ENCODE measurements around the gene ALMS1.
"Not testable (repeated sequence)": the region's sequence is repeated elsewhere in the genome, so short reads cannot be mapped to it uniquely, and the experiment has no call there.

The ALMS1 gene

GRCh38 chr2:73624625-73625024 lies 239.0 kb downstream of the ALMS1 start:
- DNase-seq (ENCODE audit: low read depth in 3 of 3), result not testable (repeated sequence)

DNA sequence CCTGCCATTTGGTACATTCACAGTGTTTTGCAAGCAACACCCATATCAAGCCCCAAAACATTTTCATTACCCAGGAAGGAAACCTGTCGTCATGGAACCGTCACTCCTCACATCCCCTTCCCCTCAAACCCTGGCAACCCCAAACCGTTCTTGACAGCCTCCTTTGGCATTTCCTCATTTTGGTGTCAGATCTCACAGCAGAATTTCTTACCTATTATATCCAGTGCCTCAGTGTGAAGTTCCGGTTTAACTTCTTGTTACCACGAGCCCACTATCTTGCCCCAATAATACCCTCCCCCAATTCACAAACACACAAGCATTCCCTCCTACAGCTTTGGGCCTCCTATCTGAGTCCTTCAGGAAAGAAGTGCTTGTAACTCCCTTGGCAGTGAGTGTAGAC lies 240.6 kb downstream of the ALMS1 start:
- not testable (repeated sequence) for DNase-seq (ENCODE audit: low read depth in 3 of 3)

DNA sequence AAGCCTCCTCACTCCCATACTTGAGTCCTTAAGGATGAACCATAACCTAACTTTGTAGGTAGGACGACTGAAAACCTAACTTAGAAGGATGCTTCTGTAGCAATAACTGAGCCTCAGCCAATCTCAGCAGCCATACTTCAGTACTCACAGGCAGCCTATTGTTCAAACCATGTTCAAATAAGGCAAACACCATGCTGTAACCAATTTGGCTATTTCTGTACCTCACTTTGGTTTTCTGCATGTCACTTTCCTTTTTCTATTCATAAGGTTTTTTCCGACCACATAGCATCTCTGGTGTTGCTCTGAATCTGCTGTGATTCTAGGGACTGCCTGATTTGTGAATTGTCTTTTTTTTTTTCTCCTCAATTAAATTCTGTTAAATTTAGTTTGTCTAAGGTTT lies 242.9 kb downstream of the ALMS1 start:
- not testable (repeated sequence) for DNase-seq (ENCODE audit: low read depth in 3 of 3)

DNA sequence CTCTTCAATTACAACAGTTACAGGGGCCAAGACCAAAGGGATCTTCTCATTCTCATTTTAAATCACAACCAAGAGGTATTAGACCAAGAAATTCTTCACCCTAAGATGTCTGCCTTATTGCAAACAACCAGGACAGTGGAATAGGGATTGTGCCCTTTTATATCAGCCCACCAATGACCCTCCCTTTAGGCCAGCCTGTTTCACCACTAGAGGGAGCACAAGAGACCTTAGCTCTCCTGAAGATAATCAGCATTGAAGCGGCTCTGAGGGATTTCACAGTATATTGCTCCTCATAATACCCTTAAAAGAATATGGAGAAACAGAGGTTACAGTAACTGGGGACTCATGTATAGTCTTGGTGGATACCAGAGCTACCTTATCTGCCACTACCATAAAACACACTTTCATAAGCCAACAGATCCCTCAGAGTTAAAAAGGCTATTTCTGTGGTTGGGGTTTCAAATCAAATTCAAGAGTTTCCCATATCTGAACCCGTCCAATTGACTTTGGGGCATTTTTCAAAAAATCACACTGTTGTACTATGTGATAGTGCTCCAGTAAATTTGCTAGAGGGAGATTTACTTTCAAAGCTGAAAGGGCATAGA lies 245.1 kb downstream of the ALMS1 start:
- DNase-seq (ENCODE audit: low read depth in 3 of 3), result not testable (repeated sequence)

DNA sequence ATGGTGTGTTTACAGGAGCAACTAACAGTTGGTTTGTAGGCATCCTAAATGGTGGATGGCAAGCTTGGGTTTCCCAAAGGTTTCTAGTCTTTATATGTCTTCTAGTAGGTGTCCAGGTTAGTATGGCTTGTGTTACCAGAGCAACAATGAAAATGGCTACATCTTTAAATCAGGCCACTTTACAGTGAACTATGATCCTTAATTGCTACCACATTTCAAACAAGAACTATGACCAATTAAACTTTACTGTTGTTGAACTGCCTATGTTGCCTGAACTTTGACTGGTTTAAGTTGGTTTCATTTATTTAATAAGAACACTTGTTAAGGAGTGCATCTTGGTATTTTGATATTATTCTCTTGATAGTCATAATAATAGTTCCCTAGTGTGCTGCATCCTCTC lies 251.3 kb downstream of the ALMS1 start:
- DNase-seq (ENCODE audit: low read depth in 3 of 3), result not testable (repeated sequence)

DNA sequence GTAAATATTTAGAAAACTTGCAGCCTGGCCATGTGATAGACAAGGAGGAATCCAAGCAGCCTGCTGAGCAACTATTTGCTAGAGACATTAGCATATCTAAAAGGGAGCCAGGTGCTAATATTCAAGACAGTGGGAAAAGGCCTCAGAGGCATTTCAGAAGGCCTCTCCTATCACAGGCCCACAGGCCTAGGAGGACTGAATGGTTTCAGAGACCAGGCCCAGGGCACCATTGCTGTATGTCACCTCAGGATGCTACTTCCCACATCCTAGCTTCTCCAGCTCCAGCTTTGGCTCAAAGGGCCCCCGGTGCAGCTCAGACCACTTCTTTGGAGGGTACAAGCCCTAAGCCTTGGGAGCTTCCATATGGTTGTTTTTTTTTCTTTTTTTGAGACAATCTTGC lies 252.8 kb downstream of the ALMS1 start:
- DNase-seq (ENCODE audit: low read depth in 3 of 3), result no peak

- no peak for DNase-seq (ENCODE audit: low read depth in 3 of 3)
Measured at GRCh38 chr2:73640511-73640911, 254.9 kb downstream of the ALMS1 start.

GRCh38 chr2:73640946-73641766 lies 255.5 kb downstream of the ALMS1 start:
- DNase-seq (ENCODE audit: low read depth in 3 of 3), result no peak

DNA sequence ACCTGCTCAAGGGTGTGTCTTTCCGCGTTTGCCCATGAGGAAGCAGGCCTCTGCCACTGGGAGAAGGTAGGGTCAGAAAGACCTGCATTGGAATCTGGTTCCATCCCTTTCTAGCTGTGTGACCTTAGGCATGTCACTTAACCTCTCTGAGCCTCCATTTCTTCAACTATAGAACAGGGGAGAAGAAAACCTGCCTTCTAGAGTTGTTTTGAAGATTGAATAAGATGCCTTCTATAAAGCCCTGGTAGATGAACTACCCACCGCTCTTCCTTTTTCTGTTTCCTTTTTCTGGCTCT lies 256.1 kb downstream of the ALMS1 start:
- no peak for DNase-seq (ENCODE audit: low read depth in 3 of 3)

GRCh38 chr2:73642338-73643018 lies 256.8 kb downstream of the ALMS1 start, which contains the start of gene NAT8:
Gene NAT8 (minus strand): TSS chr2:73642422. CDS start chr2:73641628, 794 bp downstream.
- DNase-seq (ENCODE audit: low read depth in 3 of 3), result no peak

GRCh38 chr2:73647690-73648089 lies 262.1 kb downstream of the ALMS1 start:
- not testable (repeated sequence) for DNase-seq (ENCODE audit: low read depth in 3 of 3)

GRCh38 chr2:73651591-73652230 lies 266.1 kb downstream of the ALMS1 start:
- no peak for DNase-seq (ENCODE audit: low read depth in 3 of 3)

DNA sequence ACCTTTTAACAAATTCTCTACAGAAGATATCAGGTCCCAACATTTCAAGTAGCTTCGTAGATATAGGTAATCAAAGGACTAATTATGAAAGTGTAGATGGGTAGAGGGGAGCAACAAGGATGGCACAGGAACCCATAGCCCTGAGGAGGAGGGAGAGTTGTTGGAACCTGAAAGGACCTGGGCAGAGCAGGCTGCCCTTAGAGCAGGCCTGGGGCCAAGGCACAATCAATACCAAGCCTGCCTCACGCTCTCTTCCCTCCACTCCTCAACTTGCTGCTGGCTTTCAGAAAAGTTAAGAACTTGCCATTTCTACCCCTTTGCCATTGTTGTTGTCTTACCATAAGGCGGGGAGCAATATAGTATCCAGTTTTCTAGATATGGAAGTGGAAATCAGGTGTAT lies 266.7 kb downstream of the ALMS1 start:
- no peak for DNase-seq (ENCODE audit: low read depth in 3 of 3)

- DNase-seq (ENCODE audit: low read depth in 3 of 3), result no peak
Measured at GRCh38 chr2:73654175-73654574, 268.5 kb downstream of the ALMS1 start.
